ENCODE data around the gene PRSS33.

DNA sequence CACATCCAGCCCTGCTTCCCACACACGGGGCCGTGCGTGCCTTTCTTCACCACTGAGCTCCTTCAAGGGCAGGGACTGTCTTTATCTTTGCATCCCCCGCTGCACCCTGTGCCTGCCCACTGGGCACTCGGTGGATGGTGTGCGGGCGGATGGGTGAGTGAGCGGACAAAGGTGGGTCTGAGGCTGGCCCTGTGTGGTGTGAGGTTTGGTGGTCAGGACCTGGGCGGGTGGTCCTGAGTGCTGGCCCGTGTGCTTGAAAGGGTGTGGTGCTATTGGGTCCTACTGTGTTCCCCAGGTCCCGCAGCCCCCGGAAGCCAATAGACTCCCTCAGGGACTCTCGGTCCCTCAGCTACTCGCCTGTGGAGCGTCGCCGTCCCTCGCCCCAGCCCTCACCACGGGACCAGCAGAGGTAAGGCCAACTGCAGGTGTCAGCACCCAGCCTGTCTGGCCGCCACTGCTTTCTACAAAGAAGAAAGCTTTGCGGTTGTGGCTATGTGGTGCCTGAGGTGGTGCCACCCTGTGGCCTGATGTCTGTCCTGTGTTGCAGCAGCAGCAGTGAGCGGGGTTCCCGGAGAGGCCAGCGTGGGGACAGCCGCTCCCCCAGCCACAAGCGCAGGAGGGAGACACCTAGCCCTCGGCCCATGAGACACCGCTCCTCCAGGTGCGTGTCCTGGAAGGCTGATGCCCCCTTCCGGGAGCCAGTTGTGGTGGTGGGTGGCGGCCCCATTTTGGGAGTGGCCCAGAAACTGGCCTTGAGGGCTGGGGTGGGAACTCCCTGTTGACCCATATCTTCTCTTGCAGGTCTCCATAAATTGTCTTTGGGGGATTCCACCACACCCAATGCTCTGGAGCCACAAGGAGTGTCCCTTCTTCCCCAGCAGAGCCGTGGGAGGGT, 17.1 kb downstream of the PRSS33 start:
- TF ChIP-seq, protein P1, sequence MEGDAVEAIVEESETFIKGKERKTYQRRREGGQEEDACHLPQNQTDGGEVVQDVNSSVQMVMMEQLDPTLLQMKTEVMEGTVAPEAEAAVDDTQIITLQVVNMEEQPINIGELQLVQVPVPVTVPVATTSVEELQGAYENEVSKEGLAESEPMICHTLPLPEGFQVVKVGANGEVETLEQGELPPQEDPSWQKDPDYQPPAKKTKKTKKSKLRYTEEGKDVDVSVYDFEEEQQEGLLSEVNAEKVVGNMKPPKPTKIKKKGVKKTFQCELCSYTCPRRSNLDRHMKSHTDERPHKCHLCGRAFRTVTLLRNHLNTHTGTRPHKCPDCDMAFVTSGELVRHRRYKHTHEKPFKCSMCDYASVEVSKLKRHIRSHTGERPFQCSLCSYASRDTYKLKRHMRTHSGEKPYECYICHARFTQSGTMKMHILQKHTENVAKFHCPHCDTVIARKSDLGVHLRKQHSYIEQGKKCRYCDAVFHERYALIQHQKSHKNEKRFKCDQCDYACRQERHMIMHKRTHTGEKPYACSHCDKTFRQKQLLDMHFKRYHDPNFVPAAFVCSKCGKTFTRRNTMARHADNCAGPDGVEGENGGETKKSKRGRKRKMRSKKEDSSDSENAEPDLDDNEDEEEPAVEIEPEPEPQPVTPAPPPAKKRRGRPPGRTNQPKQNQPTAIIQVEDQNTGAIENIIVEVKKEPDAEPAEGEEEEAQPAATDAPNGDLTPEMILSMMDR (conservative IDR thresholded peaks at IDR 0.05; ENCODE audit: low read length): no peak
- no peak for TF ChIP-seq EZH2phosphoT487 (IDR thresholded peaks at IDR 0.05; ENCODE audit: borderline replicate concordance)

Data from Loucy (cell line).